DOHH2 (cell line): ENCODE data around the gene TEX13A.
"Not testable (repeated sequence)": the region's sequence is repeated elsewhere in the genome, so short reads cannot be mapped to it uniquely, and the experiment has no call there.

ENCODE experiments used
- H3F3A ChIP-seq: fragments of 200-600 bp; sonication (generic), shearing (Covaris generic); 2 replicates; pipeline ENCODE4 v1.6.0; 2016; ENCODE audit warnings: antibody characterized with exemption, mild to moderate bottlenecking; ENCODE audit not compliant: control insufficient read depth, insufficient read depth
- H3K27ac ChIP-seq: fragments of 200-600 bp; sonication (generic); 2 replicates; pipeline ENCODE4 v1.5.1; 2014; ENCODE audit warnings: low read depth, mild to moderate bottlenecking, low read length, moderate library complexity
- H3K27me3 ChIP-seq: fragments of 200-600 bp; sonication (generic); 2 replicates; pipeline ENCODE4 v1.6.1; 2014; ENCODE audit warnings: mild to moderate bottlenecking, low read length, mixed read lengths; ENCODE audit not compliant: control insufficient read depth
- H3K36me3 ChIP-seq: fragments of 200-600 bp; sonication (generic); 2 replicates; pipeline ENCODE4 v1.6.1; 2014; ENCODE audit warnings: mild to moderate bottlenecking, low read length, moderate library complexity, mixed read lengths; ENCODE audit not compliant: control insufficient read depth
- H3K4me1 ChIP-seq: fragments of 200-600 bp; sonication (generic); 2 replicates; pipeline ENCODE4 v1.6.1; 2014; ENCODE audit warnings: mild to moderate bottlenecking, low read length, mixed read lengths; ENCODE audit not compliant: control insufficient read depth
- H3K4me2 ChIP-seq: fragments of 200-600 bp; sonication (generic); 2 replicates; pipeline ENCODE4 v1.6.0; 2014; ENCODE audit warnings: mild to moderate bottlenecking, low read length, moderate library complexity
- H3K4me3 ChIP-seq: fragments of 200-600 bp; sonication (generic); 2 replicates; pipeline ENCODE4 v1.5.1; 2014; ENCODE audit warnings: mild to moderate bottlenecking, low read length, mixed read lengths
- H3K79me2 ChIP-seq: fragments of 200-600 bp; sonication (generic); 2 replicates; pipeline ENCODE4 v1.6.1; 2014; ENCODE audit warnings: mild to moderate bottlenecking, low read length, mixed read lengths; ENCODE audit not compliant: control insufficient read depth
- H3K9me2 ChIP-seq: fragments of 200-600 bp; sonication (generic); replicated peaks from 2 replicates; pipeline ENCODE4 v1.6.1; 2014; ENCODE audit warnings: mild to moderate bottlenecking, low read length, mixed read lengths; ENCODE audit not compliant: control insufficient read depth
- H3K9me3 ChIP-seq: fragments of 200-600 bp; sonication (generic); 2 replicates; pipeline ENCODE4 v1.6.1; 2014; ENCODE audit warnings: antibody characterized with exemption, low read length, mixed read lengths; ENCODE audit not compliant: control insufficient read depth, insufficient read depth
- H4K20me1 ChIP-seq: fragments of 200-600 bp; sonication (generic); 2 replicates; pipeline ENCODE4 v1.6.0; 2014; ENCODE audit warnings: low read depth, mild to moderate bottlenecking, antibody characterized with exemption, low read length, moderate library complexity; ENCODE audit not compliant: control insufficient read depth, insufficient read depth
- CTCF ChIP-seq: fragments of 200-600 bp; sonication (generic); IDR thresholded peaks from one replicate; pipeline ENCODE4 v1.5.1; 2014; ENCODE audit warnings: antibody characterized with exemption, mild to moderate bottlenecking, low read depth, low read length; ENCODE audit not compliant: poor library complexity, severe bottlenecking
- EZH2phosphoT487 ChIP-seq: fragments of 200-600 bp; sonication (generic); IDR thresholded peaks from 2 replicates; pipeline ENCODE4 v1.6.1; 2017; ENCODE audit warnings: borderline replicate concordance, mild to moderate bottlenecking, antibody characterized with exemption, low read length, moderate library complexity, mixed read lengths

Gene TEX13A

DNA sequence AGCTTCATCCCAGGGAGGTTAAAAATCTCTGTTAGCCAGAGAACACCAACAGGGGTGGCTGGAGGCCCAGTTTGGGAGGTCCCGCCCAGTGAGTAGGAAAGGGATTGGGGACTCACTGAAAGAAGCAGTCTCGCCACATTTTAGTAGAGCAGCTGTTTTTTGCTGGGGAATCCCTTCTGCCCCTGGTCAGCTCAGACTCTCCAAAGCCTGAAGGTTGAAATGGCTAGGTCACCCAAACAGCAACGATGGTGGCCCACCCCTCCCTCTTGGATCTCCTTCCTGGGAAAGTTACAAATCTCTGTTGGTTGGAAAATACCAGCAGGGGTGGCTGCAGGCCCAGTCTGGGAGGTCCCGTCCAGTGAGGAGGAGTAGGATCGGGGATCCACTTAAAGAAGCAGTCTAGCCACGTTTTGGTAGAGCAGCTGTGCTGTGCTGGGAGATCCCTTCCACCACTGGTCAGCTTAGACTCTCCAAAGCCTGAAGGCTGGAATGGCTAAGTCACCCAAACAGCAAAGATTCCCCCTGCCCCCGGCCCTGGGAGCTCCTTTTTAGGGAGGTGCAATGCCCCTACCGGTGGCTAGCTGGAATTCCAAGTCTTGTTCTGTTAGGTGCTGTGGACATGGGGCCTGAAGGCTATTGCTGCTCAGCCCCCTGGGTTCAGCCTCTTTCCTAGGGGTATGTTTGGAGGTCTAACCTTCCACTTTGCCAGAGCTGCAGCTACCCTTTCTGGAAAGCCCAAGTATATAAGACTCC is 40.0 kb upstream of the TEX13A start:
- no peak overlapping the region for H3K27ac ChIP-seq
- H3K27me3 ChIP-seq = no peaks in the 10 kb centered on the region
- H3K36me3 ChIP-seq = no peaks in the 10 kb centered on the region
- H3K4me2 ChIP-seq = no peak overlapping the region
- no peaks in the 10 kb centered on the region for H3K79me2 ChIP-seq
- no peaks in the 10 kb centered on the region for H3F3A ChIP-seq
- no peaks in the 10 kb centered on the region for H3K9me2 ChIP-seq
- no peaks in the 10 kb centered on the region for H4K20me1 ChIP-seq
- H3K4me1 ChIP-seq = no peaks in the 10 kb centered on the region
- H3K4me3 ChIP-seq = no peak overlapping the region
- no peaks in the 10 kb centered on the region for H3K9me3 ChIP-seq
- TF ChIP-seq CTCF (no peak), EZH2phosphoT487 (no peak)

GRCh38 chrX:105241056-105241455 is 20.6 kb upstream of the TEX13A start:
- Histone ChIP-seq H3K79me2 (no peaks in the 10 kb centered on the region), H3K4me2 (no peak overlapping the region), H3K9me3 (no peaks in the 10 kb centered on the region), H3K9me2 (no peaks in the 10 kb centered on the region), H3K36me3 (no peaks in the 10 kb centered on the region), H3F3A (no peaks in the 10 kb centered on the region), H3K4me3 (no peak overlapping the region), H3K27me3 (no peaks in the 10 kb centered on the region), H4K20me1 (no peaks in the 10 kb centered on the region), H3K4me1 (no peaks in the 10 kb centered on the region), H3K27ac (no peak overlapping the region)
- TF ChIP-seq EZH2phosphoT487 (no peak), CTCF (no peak)

DNA sequence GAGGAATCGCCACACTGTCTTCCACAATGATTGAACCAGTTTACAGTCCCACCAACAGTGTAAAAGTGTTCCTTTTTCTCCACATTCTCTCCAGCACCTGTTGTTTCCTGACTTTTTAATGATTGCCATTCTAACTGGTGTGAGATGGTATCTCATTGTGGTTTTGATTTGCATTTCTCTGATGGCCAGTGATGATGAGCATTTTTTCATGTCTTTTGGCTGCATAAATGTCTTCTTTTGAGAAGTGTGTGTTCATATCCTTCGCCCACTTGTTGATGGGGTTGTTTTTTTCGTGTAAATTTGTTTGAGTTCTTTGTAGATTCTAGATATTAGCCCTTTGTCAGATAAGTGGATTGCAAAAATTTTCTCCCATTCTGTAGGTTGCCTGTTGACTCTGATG is 16.9 kb upstream of the TEX13A start:
- not testable (repeated sequence) for H3F3A ChIP-seq, H3K4me2 ChIP-seq, H3K36me3 ChIP-seq, H3K9me3 ChIP-seq, H3K4me3 ChIP-seq, H3K27ac ChIP-seq, H3K9me2 ChIP-seq, H3K4me1 ChIP-seq, H3K27me3 ChIP-seq, H4K20me1 ChIP-seq, H3K79me2 ChIP-seq

DNA sequence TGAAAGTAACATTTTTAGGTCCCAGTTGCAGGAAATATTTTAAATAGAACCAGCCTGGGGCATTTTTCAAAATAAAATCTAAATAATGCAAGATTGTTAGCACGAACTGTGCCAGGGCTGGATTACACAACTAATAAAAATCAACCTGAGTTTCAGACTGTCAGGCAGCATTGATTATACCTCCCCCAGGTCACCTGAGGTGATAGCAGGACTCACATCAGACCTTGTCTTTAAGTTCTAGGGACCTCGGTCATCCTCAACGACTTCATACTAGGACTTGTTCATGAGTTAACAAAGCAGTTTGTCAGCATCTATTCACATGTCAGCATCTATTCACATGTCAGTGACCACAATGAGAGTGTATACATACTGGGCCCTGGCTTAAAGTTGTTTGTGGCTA is 8.7 kb upstream of the TEX13A start:
- Histone ChIP-seq H3K9me3 (no peaks in the 10 kb centered on the region), H3K4me3 (no peak overlapping the region), H3K79me2 (no peaks in the 10 kb centered on the region), H3K27me3 (no peaks in the 10 kb centered on the region), H3F3A (no peaks in the 10 kb centered on the region), H3K4me2 (no peak overlapping the region), H3K27ac (no peak overlapping the region), H3K36me3 (no peaks in the 10 kb centered on the region), H3K4me1 (no peaks in the 10 kb centered on the region), H4K20me1 (no peaks in the 10 kb centered on the region), H3K9me2 (no peaks in the 10 kb centered on the region)
- no peak for TF ChIP-seq EZH2phosphoT487
